Activated CD8-positive, alpha-beta T cell treated with anti-CD3 and anti-CD28 coated beads for 36 hours (primary cell): Measurements from ENCODE around the gene EPHA6. TPM values are rescaled to one million over a fixed set of nuclear protein-coding genes. Genes with fewer than 3 reads are reported as not detected.

Source experiments
- ATAC-seq: fragments of 200-7000 bp; cut with Tn5 transposase; one replicate; pipeline ENCODE4 v1.10.0; 2021; ENCODE audit warnings: mild to moderate bottlenecking, moderate library complexity
- CTCF ChIA-PET: fragments of 350-600 bp; sonication (Branson Sonifier 250); formaldehyde crosslinking; loops from one replicate; lab custom pipeline; 2021; ENCODE audit warnings: antibody characterized with exemption; lab: Charles Lee
- POLR2A ChIA-PET: fragments of 350-600 bp; sonication (Branson Sonifier 250); formaldehyde crosslinking; loops from one replicate; lab custom pipeline; 2021; ENCODE audit warnings: antibody characterized with exemption; lab: Charles Lee
- DNase-seq: peaks from one replicate; pipeline ENCODE4 v3.0.0-alpha.2; 2020
- H3K27ac Mint-ChIP-seq: one replicate; pipeline ENCODE4 v1.8.0; 2021; ENCODE audit warnings: mild to moderate bottlenecking, mixed read lengths
- H3K27me3 Mint-ChIP-seq: one replicate; pipeline ENCODE4 v1.8.0; 2021; ENCODE audit warnings: mixed read lengths
- H3K36me3 Mint-ChIP-seq: one replicate; pipeline ENCODE4 v1.8.0; 2021; ENCODE audit warnings: low read depth, mixed read lengths
- H3K4me1 Mint-ChIP-seq: one replicate; pipeline ENCODE4 v1.8.0; 2021; ENCODE audit warnings: low read depth, mixed read lengths
- H3K4me3 Mint-ChIP-seq: one replicate; pipeline ENCODE4 v1.8.0; 2021; ENCODE audit warnings: mild to moderate bottlenecking, moderate library complexity, mixed read lengths
- H3K9me3 Mint-ChIP-seq: one replicate; pipeline ENCODE4 v1.8.0; 2021; ENCODE audit warnings: mixed read lengths
- intact Hi-C: fragments of 100-400 bp; cut with micrococcal nuclease; formaldehyde crosslinking; loops from one replicate; pipeline ENCODE4 v1.10.0; 2022
- total RNA-seq, 2 experiments: library from RNA; stranded (reverse); gene quantifications; one replicate each; pipeline ENCODE4 v1.2.3, GENCODE V29; 2021
- TF ChIP-seq, protein P1 (sequence below): fragments of 200-600 bp; IDR thresholded peaks from one replicate; pipeline ENCODE4 v1.8.0; 2022; ENCODE audit warnings: antibody characterized with exemption, mild to moderate bottlenecking

Gene EPHA6
- total RNA-seq, 2 experiments from 2014 or later, result not detected

DNA sequence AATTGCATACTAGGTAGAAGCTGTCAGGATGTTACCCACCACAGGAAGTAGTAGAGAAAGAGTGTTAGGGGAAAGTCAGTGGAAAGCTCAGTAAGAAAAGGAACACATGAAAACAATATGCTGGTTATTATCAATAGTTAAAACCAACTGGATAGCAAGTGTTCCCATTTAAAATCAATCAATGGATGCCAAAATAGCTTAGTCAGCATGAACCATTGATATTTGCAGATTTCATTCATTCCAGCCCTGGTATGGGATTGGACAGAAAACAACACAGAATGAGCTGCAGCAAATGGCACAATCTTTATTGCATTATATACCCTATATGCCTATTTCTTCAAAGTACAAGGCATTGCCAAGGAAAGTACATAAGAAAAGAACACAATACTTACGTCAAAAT lies 293.7 kb downstream of the EPHA6 start:
- peaks cover 2% of the 10 kb centered on the region for H3K9me3 Mint-ChIP-seq
- H3K27me3 Mint-ChIP-seq, result no peaks in the 10 kb centered on the region
- ChIA-PET CTCF (no interaction called here), POLR2A (no interaction called here)
- ATAC-seq (no peak), DNase-seq (no peak)
- no peak overlapping the region for H3K4me3 Mint-ChIP-seq
- no peaks in the 10 kb centered on the region for H3K36me3 Mint-ChIP-seq
- intact Hi-C loops, result no loop called here
- H3K27ac Mint-ChIP-seq, result no peak overlapping the region
- TF ChIP-seq, protein P1, sequence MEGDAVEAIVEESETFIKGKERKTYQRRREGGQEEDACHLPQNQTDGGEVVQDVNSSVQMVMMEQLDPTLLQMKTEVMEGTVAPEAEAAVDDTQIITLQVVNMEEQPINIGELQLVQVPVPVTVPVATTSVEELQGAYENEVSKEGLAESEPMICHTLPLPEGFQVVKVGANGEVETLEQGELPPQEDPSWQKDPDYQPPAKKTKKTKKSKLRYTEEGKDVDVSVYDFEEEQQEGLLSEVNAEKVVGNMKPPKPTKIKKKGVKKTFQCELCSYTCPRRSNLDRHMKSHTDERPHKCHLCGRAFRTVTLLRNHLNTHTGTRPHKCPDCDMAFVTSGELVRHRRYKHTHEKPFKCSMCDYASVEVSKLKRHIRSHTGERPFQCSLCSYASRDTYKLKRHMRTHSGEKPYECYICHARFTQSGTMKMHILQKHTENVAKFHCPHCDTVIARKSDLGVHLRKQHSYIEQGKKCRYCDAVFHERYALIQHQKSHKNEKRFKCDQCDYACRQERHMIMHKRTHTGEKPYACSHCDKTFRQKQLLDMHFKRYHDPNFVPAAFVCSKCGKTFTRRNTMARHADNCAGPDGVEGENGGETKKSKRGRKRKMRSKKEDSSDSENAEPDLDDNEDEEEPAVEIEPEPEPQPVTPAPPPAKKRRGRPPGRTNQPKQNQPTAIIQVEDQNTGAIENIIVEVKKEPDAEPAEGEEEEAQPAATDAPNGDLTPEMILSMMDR, result no peak
- no peaks in the 10 kb centered on the region for H3K4me1 Mint-ChIP-seq

DNA sequence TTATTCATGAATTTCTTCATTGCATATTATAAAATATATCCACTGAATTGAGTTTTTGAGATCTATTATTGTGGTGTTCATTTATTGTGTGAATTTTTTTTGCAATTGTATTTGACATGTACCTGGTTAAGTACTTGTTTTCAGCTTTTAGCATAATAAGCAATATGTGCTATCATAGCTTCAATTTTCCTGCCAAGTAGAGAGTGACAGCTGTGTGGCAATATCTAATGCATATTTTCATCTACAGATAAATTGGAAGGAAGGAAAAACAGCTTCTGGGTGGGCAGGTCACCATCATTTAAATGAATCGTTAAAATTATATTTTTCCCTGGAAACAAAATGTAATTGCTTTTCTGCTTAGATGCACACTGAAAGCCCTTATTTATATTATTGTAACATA lies 296.9 kb downstream of the EPHA6 start:
- ChIA-PET CTCF (no interaction called here), POLR2A (no interaction called here)
- H3K27ac Mint-ChIP-seq, result no peak overlapping the region
- H3K9me3 Mint-ChIP-seq, result no peaks in the 10 kb centered on the region
- H3K4me1 Mint-ChIP-seq, result no peaks in the 10 kb centered on the region
- no peak overlapping the region for H3K4me3 Mint-ChIP-seq
- no peak for ATAC-seq
- no peaks in the 10 kb centered on the region for H3K36me3 Mint-ChIP-seq
- TF ChIP-seq, protein P1, result no peak
- intact Hi-C loops, result no loop called here
- no peak for DNase-seq
- H3K27me3 Mint-ChIP-seq, result no peaks in the 10 kb centered on the region

DNA sequence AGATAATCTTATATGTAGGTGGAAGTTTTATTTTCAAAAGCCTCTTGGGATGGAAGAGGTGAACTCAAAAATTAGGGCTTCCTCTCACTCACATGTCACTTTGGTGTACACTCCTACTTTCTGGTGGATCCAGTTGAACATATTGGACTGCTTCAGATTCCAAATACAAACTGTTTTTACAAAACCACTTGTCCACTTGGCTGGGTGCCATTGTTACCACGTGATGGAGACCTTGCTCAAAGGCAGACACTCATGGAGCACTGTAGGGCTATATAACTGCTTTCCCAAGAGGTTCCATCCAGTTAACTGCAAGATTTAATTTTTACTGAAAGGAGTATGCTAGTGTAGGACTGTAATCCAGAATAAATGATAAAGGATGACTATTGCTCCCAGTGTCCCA lies 307.0 kb downstream of the EPHA6 start:
- H3K4me1 Mint-ChIP-seq, result no peaks in the 10 kb centered on the region
- no peak overlapping the region for H3K4me3 Mint-ChIP-seq
- no peaks in the 10 kb centered on the region for H3K27me3 Mint-ChIP-seq
- POLR2A ChIA-PET, result no interaction called here
- peaks cover 1% of the 10 kb centered on the region for H3K9me3 Mint-ChIP-seq
- TF ChIP-seq, protein P1, result no peak
- CTCF ChIA-PET, result no interaction called here
- DNase-seq (no peak), ATAC-seq (no peak)
- no peaks in the 10 kb centered on the region for H3K36me3 Mint-ChIP-seq
- no peak overlapping the region for H3K27ac Mint-ChIP-seq
- intact Hi-C loops, result no loop called here

DNA sequence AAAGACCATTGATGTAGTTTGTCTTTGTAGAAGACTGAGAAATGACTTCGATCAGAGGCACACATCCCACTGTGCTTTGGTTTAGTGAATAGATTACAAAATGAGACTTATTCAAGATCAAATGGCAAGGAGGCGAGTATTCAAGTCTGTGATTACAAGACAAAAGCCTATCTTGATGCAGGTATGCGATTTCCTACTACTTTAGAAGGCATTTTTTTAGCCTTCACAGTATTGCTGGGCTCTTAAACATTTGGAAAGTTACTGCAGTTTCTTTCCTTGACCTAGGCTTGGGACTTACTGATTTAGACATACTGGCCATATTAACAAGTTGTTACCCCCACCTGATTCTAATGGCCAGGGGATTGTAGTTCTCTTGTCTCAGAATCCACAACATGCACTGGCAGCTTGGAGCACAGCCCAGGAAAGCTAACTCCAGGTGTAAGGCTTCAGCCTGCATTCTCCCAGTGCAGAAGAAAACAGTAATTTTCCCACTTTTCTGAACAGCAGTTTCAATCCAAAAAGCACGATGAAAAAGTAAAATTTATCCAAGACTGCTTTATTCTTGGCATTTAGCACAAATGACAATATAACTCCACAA lies 311.6 kb downstream of the EPHA6 start:
- no peak overlapping the region for H3K4me3 Mint-ChIP-seq
- DNase-seq (no peak), ATAC-seq (no peak)
- no peaks in the 10 kb centered on the region for H3K36me3 Mint-ChIP-seq
- CTCF ChIA-PET, result no interaction called here
- H3K9me3 Mint-ChIP-seq, result no peaks in the 10 kb centered on the region
- H3K4me1 Mint-ChIP-seq, result no peaks in the 10 kb centered on the region
- TF ChIP-seq, protein P1, result no peak
- intact Hi-C loops, result no loop called here
- no peak overlapping the region for H3K27ac Mint-ChIP-seq
- H3K27me3 Mint-ChIP-seq, result no peaks in the 10 kb centered on the region
- POLR2A ChIA-PET, result no interaction called here

DNA sequence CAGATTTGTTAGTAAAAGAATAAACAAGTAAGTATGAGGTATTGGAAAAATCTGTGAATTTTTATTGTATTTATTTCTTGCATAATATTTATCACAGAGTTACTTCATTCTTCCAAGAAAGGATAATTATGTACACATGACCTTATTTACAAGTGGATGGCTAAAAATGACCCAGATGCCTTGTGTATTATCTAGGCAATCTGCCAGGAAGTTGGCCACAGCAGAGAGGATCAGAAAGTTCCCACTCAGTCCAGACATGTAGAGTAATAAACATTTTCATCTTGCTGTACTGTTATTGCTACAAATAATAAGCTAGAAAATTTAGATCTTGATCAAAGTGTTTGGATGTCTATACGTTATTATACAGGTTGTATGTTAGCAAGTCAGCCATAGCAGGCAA lies 317.1 kb downstream of the EPHA6 start:
- H3K4me1 Mint-ChIP-seq, result no peaks in the 10 kb centered on the region
- intact Hi-C loops, result no loop called here
- ATAC-seq, result no peak

More for the DNA sequence above, 317.1 kb downstream of the EPHA6 start:
- no peaks in the 10 kb centered on the region for H3K36me3 Mint-ChIP-seq
- no peaks in the 10 kb centered on the region for H3K27me3 Mint-ChIP-seq
- H3K27ac Mint-ChIP-seq, result no peak overlapping the region
- DNase-seq, result no peak
- TF ChIP-seq, protein P1, result no peak
- no peak overlapping the region for H3K4me3 Mint-ChIP-seq
- ChIA-PET CTCF (no interaction called here), POLR2A (no interaction called here)
- H3K9me3 Mint-ChIP-seq, result no peaks in the 10 kb centered on the region
